Measurements from ENCODE around the gene ADAMTS2.

- TF ChIP-seq POLR2AphosphoS5 (IDR thresholded peaks at IDR 0.05; ENCODE audit: borderline replicate concordance, low read depth, low read length) (no peak), EZH2 (IDR thresholded peaks at IDR 0.05) (no peak), FOXP2 (optimal IDR thresholded peaks at IDR 0.05; ENCODE audit: control extremely low read depth, extremely low read length, insufficient read depth) (no peak)
Observed at GRCh38 chr5:179205277-179205676, 140.0 kb downstream of the ADAMTS2 start.
